Pancreas (tissue), 10 donors: ENCODE measurements around the gene GPR3. TPM values are rescaled to one million over a fixed set of nuclear protein-coding genes. Genes with fewer than 3 reads are reported as not detected.

Source experiments
- ATAC-seq, 4 donors: fragments of 200-7000 bp; cut with Tn5 transposase; one replicate each; pipeline versions ENCODE4 v1.8.0 to v1.9.1; 2020; ENCODE audit warnings: mild to moderate bottlenecking in 4 of 4, moderate library complexity in 4 of 4
- DNase-seq, 6 donors: peaks; one replicate each; pipeline ENCODE4 v3.0.0-alpha.2; 2020
- FAIRE-seq: peaks from 2 replicates; lab custom pipeline; 2012; peaks lifted over from hg19 to GRCh38; lab: Jason Lieb, UNC
- H3K27ac ChIP-seq, 4 donors: fragments of 200-600 bp; sonication (generic); 1 replicate in 3 of 4; 2 replicates in 1 of 4; pipeline versions ENCODE4 v1.5.0 to v1.8.0; 2020
- H3K27me3 ChIP-seq, 4 donors: fragments of 200-600 bp; one replicate each; pipeline ENCODE4 v1.8.0; 2021
- H3K36me3 ChIP-seq, 3 donors: fragments of 200-600 bp; sonication (generic) in 1 of 3; one replicate each; pipeline versions ENCODE4 v1.5.0 to v1.8.0; 2020 to 2021
- H3K4me1 ChIP-seq, 3 donors: fragments of 200-600 bp; one replicate each; pipeline ENCODE4 v1.8.0; 2021
- H3K4me3 ChIP-seq, 4 donors: fragments of 200-600 bp; sonication (generic) in 2 of 4; one replicate each; pipeline versions ENCODE4 v1.5.0 to v1.8.0; 2020 to 2021
- H3K9me3 ChIP-seq, 4 donors: fragments of 200-600 bp; one replicate each; pipeline ENCODE4 v1.8.0; 2021
- CTCF ChIP-seq, 4 donors: fragments of 200-600 bp; sonication (generic) in 3 of 4; IDR thresholded peaks; one replicate each; pipeline versions ENCODE4 v1.5.0 to v1.8.0; 2021; ENCODE audit warnings: antibody characterized with exemption in 4 of 4
- WGBS, 2 donors: extraction: QIAGEN DNeasy Blood & Tissue Kit; methylation state at CpG; one replicate each; pipeline ENCODE4 v1.1.7; 2013; 5-methylcytosine and 5-hydroxymethylcytosine counted together
- intact Hi-C, 3 donors: fragments of 100-400 bp; cut with DNase I; formaldehyde crosslinking; loops; one replicate each; pipeline versions ENCODE4 v1.11.1 to v1.14.2; 2022
- polyA plus RNA-seq, 2 donors: library from polyadenylated mRNA; stranded (reverse); fragments of 200-250 nt; gene quantifications; one replicate each; pipeline ENCODE4 v1.2.3, GENCODE V29; 2013
- total RNA-seq, 6 donors: library from RNA; stranded (reverse); fragmentation: NEBNext Ultra II Directional in 4 of 6; extraction: Animal tissue kit (Norgen Biotek cat#: 25700) in 4 of 6; gene quantifications; one replicate each; pipeline versions ENCODE4 v1.2.1 to v1.2.4, GENCODE V29; 2021 to 2023
- donor health status: healthy with polysubstance abuse.
- donor health status: DM: no; HTN: no; CAD: no; lungs with moderate emphysema.
- donor health status: DM: no; HTN: no; CAD: no.
- donor health status: control.
- donor health status: control.
- donor health status: Bipolar disorder and iron deficiency.
- donor health status: DM: yes; HTN: yes; CAD: no.
- donor health status: DM: no; HTN: no; CAD: no.
- donor health status: DM: no; HTN: no; CAD: no.
- donor health status: DM: yes; HTN: yes; CAD: no.

The GPR3 gene
- total and polyA plus RNA-seq, 8 donors = 0.09 to 0.52 (median 0.28) TPM; not detected in 3

DNA sequence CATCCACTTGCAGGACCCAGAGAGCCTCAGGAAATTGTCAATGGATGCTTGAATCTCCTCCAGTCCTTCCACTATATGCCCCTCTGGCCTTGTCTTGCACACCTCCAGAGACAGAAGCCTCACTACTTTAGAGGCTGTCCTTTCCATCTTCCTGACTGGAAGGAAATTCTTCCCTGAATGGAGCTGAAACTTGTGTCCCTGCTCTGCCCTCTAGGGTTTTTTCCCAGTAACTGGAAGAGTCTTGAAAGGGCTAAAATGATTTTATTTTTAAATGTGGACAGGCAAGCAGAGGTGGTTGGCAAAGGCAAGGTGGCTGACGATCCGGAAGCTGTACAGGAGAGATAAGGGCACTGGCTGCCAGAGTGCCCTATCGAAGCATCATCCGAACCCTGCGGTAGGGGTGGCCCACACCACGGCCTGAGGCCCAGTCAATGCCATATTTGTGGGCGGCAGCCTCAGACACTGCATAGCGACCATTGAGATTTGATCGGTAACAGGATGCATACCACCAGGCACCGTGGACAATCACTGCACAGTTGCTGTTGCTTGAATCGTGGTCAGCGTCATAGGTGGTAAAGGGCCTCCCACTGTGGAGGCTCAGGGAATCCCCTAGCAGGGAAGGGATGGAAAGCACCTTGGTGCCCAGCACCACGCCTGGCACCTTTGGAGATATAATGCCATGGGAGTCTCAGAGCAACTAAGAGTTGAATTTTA, 23.4 kb upstream of the GPR3 start:
- WGBS, 2 donors = 71 to 73% methylated on average over 13 of the region's 13 CpGs
- Histone ChIP-seq H3K9me3 (no peaks in the 10 kb centered on the region), H3K4me1 (peaks cover 0 to 11% (median 4%) of the 10 kb centered on the region in 3 donors), H3K27ac (no peak overlapping the region), H3K4me3 (no peak overlapping the region), H3K36me3 (no peaks in the 10 kb centered on the region), H3K27me3 (no peaks in the 10 kb centered on the region)
- no peak for TF ChIP-seq CTCF (IDR thresholded peaks at IDR 0.05)
- intact Hi-C loops = no loop called here
- ATAC-seq = no peak
- no peak for DNase-seq
- no peak for FAIRE-seq

GRCh38 chr1:27372022-27372807, 20.2 kb upstream of the GPR3 start:
- ATAC-seq (no peak), FAIRE-seq (no peak), DNase-seq (no peak)
- Histone ChIP-seq H3K27ac (no peak overlapping the region), H3K4me3 (no peak overlapping the region), H3K4me1 (peaks cover 0 to 4% (median 1%) of the 10 kb centered on the region in 3 donors), H3K27me3 (no peaks in the 10 kb centered on the region), H3K9me3 (no peaks in the 10 kb centered on the region), H3K36me3 (no peaks in the 10 kb centered on the region)
- intact Hi-C loops = no loop called here
- TF ChIP-seq CTCF (IDR thresholded peaks at IDR 0.05) = no peak
- WGBS, 2 donors = 89 to 91% methylated on average over 19 of the region's 19 CpGs

DNA sequence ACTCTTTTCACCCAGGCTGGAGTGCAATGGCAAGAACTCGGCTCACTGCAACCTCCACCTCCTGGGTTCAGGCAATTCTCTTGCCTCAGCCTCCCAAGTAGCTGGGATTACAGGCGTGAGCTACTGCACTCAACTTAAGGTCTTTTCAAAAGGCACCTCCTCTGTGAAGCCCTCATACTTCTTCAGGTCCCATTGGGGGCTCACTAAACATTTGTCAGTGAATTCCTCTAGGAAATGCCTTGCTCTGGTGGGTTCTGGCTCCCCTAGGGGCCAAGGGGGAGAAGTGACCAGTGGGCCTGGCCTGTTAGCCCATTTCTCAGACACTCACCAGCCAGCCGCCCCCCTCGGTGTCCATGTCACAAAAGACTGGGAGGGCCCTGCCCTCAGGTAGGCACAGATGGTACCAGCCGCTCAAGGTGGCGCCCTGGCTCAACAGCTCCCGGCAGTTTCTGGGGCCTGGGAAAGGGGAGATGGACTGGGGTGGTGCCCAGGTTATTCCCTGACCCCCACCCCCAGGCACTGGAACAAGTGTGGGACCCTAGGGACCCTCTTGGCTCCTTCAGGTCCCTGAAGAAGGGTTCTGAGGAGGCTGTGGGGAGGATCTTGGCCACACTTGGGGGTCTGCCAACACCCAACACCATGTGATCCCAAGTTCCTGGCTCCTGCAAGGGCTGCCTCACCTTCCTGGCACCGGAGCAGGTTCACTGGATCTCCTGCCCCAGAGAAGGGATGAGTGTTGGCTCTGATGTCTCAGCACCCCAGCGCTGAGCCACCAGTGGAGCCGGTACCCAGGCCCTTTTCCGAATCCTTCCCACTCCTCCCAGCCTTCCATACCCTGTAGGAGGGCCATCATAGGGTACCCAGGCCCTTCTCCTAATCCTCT, 19.4 kb upstream of the GPR3 start:
- no peak for TF ChIP-seq CTCF (IDR thresholded peaks at IDR 0.05)

GRCh38 chr1:27374362-27375086, 17.9 kb upstream of the GPR3 start, which contains the start of gene FCN3:
TSS of gene FCN3 (minus strand) at chr1:27374824. CDS start at chr1:27374818, 6 bp downstream.
- Histone ChIP-seq H3K9me3 (no peaks in the 10 kb centered on the region), H3K36me3 (no peaks in the 10 kb centered on the region), H3K4me1 (no peaks in the 10 kb centered on the region), H3K27ac (no peak within 1 kb of the TSS), H3K4me3 (no peak within 1 kb of the TSS), H3K27me3 (no peaks in the 10 kb centered on the region)
- 64 to 71% methylated on average over 4 of the region's 4 CpGs for WGBS, 2 donors
- no peak for DNase-seq
- FAIRE-seq = no peak
- intact Hi-C loops = no loop called here
- no peak for TF ChIP-seq CTCF (IDR thresholded peaks at IDR 0.05)
- ATAC-seq = no peak

More for the DNA sequence above, 19.4 kb upstream of the GPR3 start:
- Histone ChIP-seq H3K27me3 (no peaks in the 10 kb centered on the region), H3K27ac (no peak overlapping the region), H3K4me3 (no peak overlapping the region), H3K36me3 (no peaks in the 10 kb centered on the region), H3K9me3 (no peaks in the 10 kb centered on the region), H3K4me1 (no peaks in the 10 kb centered on the region)
- intact Hi-C loops = no loop called here
- WGBS, 2 donors = 83 to 88% methylated on average over 11 of the region's 11 CpGs
- ATAC-seq (no peak), FAIRE-seq (no peak), DNase-seq (peak in 1 of 6 donors; percentile 53)
